ENCODE data around the gene PSMD2. TPM values are rescaled to one million over a fixed set of nuclear protein-coding genes. Genes with fewer than 3 reads are reported as not detected.

PSMD2 gene
- total RNA-seq, 2 experiments from 2014 or later, result 207 to 236 TPM

GRCh38 chr3:184350618-184351017 lies 51.6 kb downstream of the PSMD2 start:
- DNase-seq, result no peak
- H3K36me3 Mint-ChIP-seq (ENCODE audit: low read depth), result peaks cover 4% of the 10 kb centered on the region
- intact Hi-C loops (cut with DNase I, micrococcal nuclease), result no loop called here
- H3K4me1 Mint-ChIP-seq, result no peaks in the 10 kb centered on the region
- ATAC-seq, result no peak
- no peaks in the 10 kb centered on the region for H3K27me3 Mint-ChIP-seq
- H3K4me3 Mint-ChIP-seq, result no peak overlapping the region
- ChIA-PET CTCF (no interaction called here), POLR2A (interaction anchor here (0.6 kb wide), 1 partner anchor 11 kb away, joined by 5 read pairs; no protein-coding TSS in a partner anchor)
- H3K9me3 Mint-ChIP-seq (ENCODE audit: low read depth), result no peaks in the 10 kb centered on the region
- no peak overlapping the region for H3K27ac Mint-ChIP-seq

- no peak for ATAC-seq
- intact Hi-C loops (cut with DNase I, micrococcal nuclease), result no loop called here
- DNase-seq, result no peak
- Mint-ChIP-seq H3K4me3 (no peak overlapping the region), H3K36me3 (ENCODE audit: low read depth) (peaks cover 4% of the 10 kb centered on the region), H3K27ac (no peak overlapping the region), H3K27me3 (no peaks in the 10 kb centered on the region), H3K4me1 (no peaks in the 10 kb centered on the region), H3K9me3 (ENCODE audit: low read depth) (no peaks in the 10 kb centered on the region)
- ChIA-PET CTCF (interaction anchor here (2.5 kb wide), 1 partner anchor 11 kb away, joined by 9 read pairs; no protein-coding TSS in a partner anchor), POLR2A (interaction anchor here (0.6 kb wide), 1 partner anchor 882 kb away, joined by 3 read pairs; no protein-coding TSS in a partner anchor)
These were observed 52.6 kb downstream of the PSMD2 start for GRCh38 chr3:184351511-184352148.

- ChIA-PET CTCF (interaction anchor here (0.6 to 2.5 kb wide), 2 partner anchors 10 to 14 kb away, joined by 3 to 9 read pairs; no protein-coding TSS in a partner anchor), POLR2A (no interaction called here)
- Mint-ChIP-seq H3K27me3 (no peaks in the 10 kb centered on the region), H3K36me3 (ENCODE audit: low read depth) (peaks cover 4% of the 10 kb centered on the region), H3K27ac (no peak overlapping the region), H3K9me3 (ENCODE audit: low read depth) (no peaks in the 10 kb centered on the region), H3K4me3 (no peak overlapping the region), H3K4me1 (no peaks in the 10 kb centered on the region)
- ATAC-seq (no peak), DNase-seq (no peak)
- intact Hi-C loops (cut with DNase I, micrococcal nuclease), result no loop called here
These were observed 53.2 kb downstream of the PSMD2 start for GRCh38 chr3:184352149-184352785.

- H3K27ac Mint-ChIP-seq, result no peak overlapping the region
- no peaks in the 10 kb centered on the region for H3K27me3 Mint-ChIP-seq
- H3K4me1 Mint-ChIP-seq, result no peaks in the 10 kb centered on the region
- ATAC-seq, result no peak
- intact Hi-C loops (cut with DNase I, micrococcal nuclease), result no loop called here
- ChIA-PET CTCF (interaction anchor here (1.0 to 2.5 kb wide), 6 partner anchors 9 to 159 kb away, joined by 3 to 9 read pairs (median 4); no protein-coding TSS in a partner anchor), POLR2A (interaction anchor here (0.6 kb wide), 1 partner anchor 200 kb away, joined by 5 read pairs; no protein-coding TSS in a partner anchor)
- no peak overlapping the region for H3K4me3 Mint-ChIP-seq
- no peak for DNase-seq
- no peaks in the 10 kb centered on the region for H3K9me3 Mint-ChIP-seq (ENCODE audit: low read depth)
- peaks cover 4% of the 10 kb centered on the region for H3K36me3 Mint-ChIP-seq (ENCODE audit: low read depth)
These were observed 54.0 kb downstream of the PSMD2 start for GRCh38 chr3:184352897-184353545.

GRCh38 chr3:184353546-184353941 lies 54.5 kb downstream of the PSMD2 start:
- H3K4me1 Mint-ChIP-seq, result no peaks in the 10 kb centered on the region
- intact Hi-C loops (cut with DNase I, micrococcal nuclease), result no loop called here
- H3K4me3 Mint-ChIP-seq, result no peak overlapping the region
- no peaks in the 10 kb centered on the region for H3K9me3 Mint-ChIP-seq (ENCODE audit: low read depth)
- POLR2A ChIA-PET, result interaction anchor here (0.6 kb wide), 2 partner anchors 200 to 370 kb away, joined by 3 to 5 read pairs; no protein-coding TSS in a partner anchor
- ATAC-seq (no peak), DNase-seq (no peak)
- no peaks in the 10 kb centered on the region for H3K27me3 Mint-ChIP-seq
- no peak overlapping the region for H3K27ac Mint-ChIP-seq
- CTCF ChIA-PET, result interaction anchor here (0.6 to 2.5 kb wide), 8 partner anchors 9 to 187 kb away, joined by 3 to 9 read pairs (median 4); no protein-coding TSS in a partner anchor
- H3K36me3 Mint-ChIP-seq (ENCODE audit: low read depth), result peaks cover 4% of the 10 kb centered on the region

GRCh38 chr3:184354121-184354728 lies 55.2 kb downstream of the PSMD2 start:
- intact Hi-C loops (cut with DNase I, micrococcal nuclease), result no loop called here
- peaks cover 4% of the 10 kb centered on the region for H3K36me3 Mint-ChIP-seq (ENCODE audit: low read depth)
- ATAC-seq (peak; percentile 78), DNase-seq (peak; percentile 82)
- CTCF ChIA-PET, result interaction anchor here (0.6 to 2.5 kb wide), 9 partner anchors 8 to 186 kb away, joined by 3 to 9 read pairs (median 3); no protein-coding TSS in a partner anchor
- H3K27me3 Mint-ChIP-seq, result no peaks in the 10 kb centered on the region
- H3K4me3 Mint-ChIP-seq, result no peak overlapping the region
- H3K27ac Mint-ChIP-seq, result no peak overlapping the region
- no peaks in the 10 kb centered on the region for H3K9me3 Mint-ChIP-seq (ENCODE audit: low read depth)
- POLR2A ChIA-PET, result interaction anchor here (0.6 kb wide), 1 partner anchor 369 kb away, joined by 3 read pairs; no protein-coding TSS in a partner anchor
- H3K4me1 Mint-ChIP-seq, result no peaks in the 10 kb centered on the region

GRCh38 chr3:184354754-184355153 lies 55.7 kb downstream of the PSMD2 start:
- DNase-seq (no peak), ATAC-seq (peak; percentile 4)
- H3K36me3 Mint-ChIP-seq (ENCODE audit: low read depth), result peaks cover 4% of the 10 kb centered on the region
- H3K9me3 Mint-ChIP-seq (ENCODE audit: low read depth), result no peaks in the 10 kb centered on the region
- no peak overlapping the region for H3K4me3 Mint-ChIP-seq
- no peaks in the 10 kb centered on the region for H3K27me3 Mint-ChIP-seq
- POLR2A ChIA-PET, result no interaction called here
- no peaks in the 10 kb centered on the region for H3K4me1 Mint-ChIP-seq
- no peak overlapping the region for H3K27ac Mint-ChIP-seq
- CTCF ChIA-PET, result interaction anchor here (0.9 to 1.5 kb wide), 5 partner anchors 10 to 112 kb away, joined by 3 to 5 read pairs (median 3); no protein-coding TSS in a partner anchor
- intact Hi-C loops (cut with DNase I, micrococcal nuclease), result no loop called here

- DNase-seq (no peak), ATAC-seq (no peak)
- H3K4me1 Mint-ChIP-seq, result peaks cover 2% of the 10 kb centered on the region
- ChIA-PET POLR2A (no interaction called here), CTCF (interaction anchor here (0.9 to 1.0 kb wide), 4 partner anchors 11 to 29 kb away, joined by 3 to 5 read pairs (median 3); no protein-coding TSS in a partner anchor)
- H3K27ac Mint-ChIP-seq, result no peak overlapping the region
- H3K27me3 Mint-ChIP-seq, result no peaks in the 10 kb centered on the region
- H3K36me3 Mint-ChIP-seq (ENCODE audit: low read depth), result peaks cover 4% of the 10 kb centered on the region
- no peaks in the 10 kb centered on the region for H3K9me3 Mint-ChIP-seq (ENCODE audit: low read depth)
- no peak overlapping the region for H3K4me3 Mint-ChIP-seq
- intact Hi-C loops (cut with DNase I, micrococcal nuclease), result no loop called here
These were observed 56.4 kb downstream of the PSMD2 start for GRCh38 chr3:184355261-184356040.

GRCh38 chr3:184357248-184358123 lies 58.4 kb downstream of the PSMD2 start:
- Mint-ChIP-seq H3K27ac (no peak overlapping the region), H3K36me3 (ENCODE audit: low read depth) (peaks cover 4% of the 10 kb centered on the region), H3K4me3 (no peak overlapping the region), H3K9me3 (ENCODE audit: low read depth) (no peaks in the 10 kb centered on the region), H3K27me3 (no peaks in the 10 kb centered on the region), H3K4me1 (peaks cover 6% of the 10 kb centered on the region)
- intact Hi-C loops (cut with DNase I, micrococcal nuclease), result no loop called here
- ChIA-PET POLR2A (no interaction called here), CTCF (interaction anchor here (0.7 to 1.4 kb wide), 3 partner anchors 10 to 1169 kb away, joined by 3 to 4 read pairs (median 3); no protein-coding TSS in a partner anchor)
- DNase-seq (no peak), ATAC-seq (no peak)
